NT2/D1 (cell line): ENCODE data around the gene CREB5.

Experiments
- DNase-seq: peaks from one replicate; pipeline ENCODE4 v3.0.0-alpha.2; 2011; ENCODE audit warnings: low read depth, low spot score
- H3K27me3 ChIP-seq: 2 replicates; pipeline ENCODE4 v1.6.0; 2011; ENCODE audit warnings: mild to moderate bottlenecking; ENCODE audit not compliant: insufficient read length, insufficient read depth
- H3K36me3 ChIP-seq: 2 replicates; pipeline ENCODE4 v1.6.1; 2011; ENCODE audit warnings: mild to moderate bottlenecking, low read length, mixed read lengths; ENCODE audit not compliant: insufficient read depth, insufficient read length
- H3K4me1 ChIP-seq: 2 replicates; pipeline ENCODE4 v1.5.1; 2011; ENCODE audit not compliant: insufficient read depth, insufficient read length
- H3K4me3 ChIP-seq: 2 replicates; pipeline ENCODE4 v1.5.1; 2011; ENCODE audit warnings: low read depth; ENCODE audit not compliant: insufficient read length
- H3K9ac ChIP-seq: 2 replicates; pipeline ENCODE4 v1.6.0; 2011; ENCODE audit warnings: low read depth; ENCODE audit not compliant: insufficient read length
- H3K9me3 ChIP-seq: 2 replicates; pipeline ENCODE4 v1.5.1; 2011; ENCODE audit warnings: mild to moderate bottlenecking, low read length; ENCODE audit not compliant: insufficient read depth
- SUZ12 ChIP-seq: IDR thresholded peaks from 2 replicates; pipeline ENCODE4 v1.6.1; 2011; ENCODE audit not compliant: insufficient read length, insufficient read depth; ENCODE audit errors: extremely low read depth
- YY1 ChIP-seq: IDR thresholded peaks from 2 replicates; pipeline ENCODE4 v1.6.1; 2011; ENCODE audit not compliant: insufficient read length, insufficient read depth
- ZNF274 ChIP-seq: IDR thresholded peaks from 2 replicates; pipeline ENCODE4 v1.6.1; 2011; ENCODE audit warnings: mild to moderate bottlenecking, low read depth, low read length

Gene CREB5

GRCh38 chr7:28725045-28725642 is 312.8 kb downstream of the CREB5 start:
- Histone ChIP-seq H3K4me1 (peaks cover 3% of the 10 kb centered on the region), H3K4me3 (no peak overlapping the region), H3K36me3 (peaks cover 62% of the 10 kb centered on the region), H3K9ac (no peak overlapping the region), H3K9me3 (no peaks in the 10 kb centered on the region), H3K27me3 (no peaks in the 10 kb centered on the region)
- TF ChIP-seq SUZ12 (no peak), YY1 (no peak), ZNF274 (no peak)
- DNase-seq, result no peak

- H3K36me3 ChIP-seq, result peaks cover 55% of the 10 kb centered on the region
Measured at GRCh38 chr7:28725911-28726310, 313.6 kb downstream of the CREB5 start.

GRCh38 chr7:28726555-28726954 is 314.2 kb downstream of the CREB5 start:
- Histone ChIP-seq H3K9me3 (no peaks in the 10 kb centered on the region), H3K36me3 (peaks cover 49% of the 10 kb centered on the region), H3K4me1 (peaks cover 3% of the 10 kb centered on the region), H3K9ac (no peak overlapping the region), H3K4me3 (no peak overlapping the region), H3K27me3 (no peaks in the 10 kb centered on the region)
- no peak for DNase-seq
- TF ChIP-seq SUZ12 (no peak), ZNF274 (no peak), YY1 (no peak)

More at GRCh38 chr7:28725911-28726310, 313.6 kb downstream of the CREB5 start:
- Histone ChIP-seq H3K9me3 (no peaks in the 10 kb centered on the region), H3K27me3 (no peaks in the 10 kb centered on the region), H3K9ac (no peak overlapping the region), H3K4me1 (peaks cover 3% of the 10 kb centered on the region), H3K4me3 (no peak overlapping the region)
- no peak for DNase-seq
- TF ChIP-seq YY1 (no peak), SUZ12 (no peak), ZNF274 (no peak)

GRCh38 chr7:28729281-28729680 is 317.0 kb downstream of the CREB5 start:
- DNase-seq, result no peak
- peaks cover 31% of the 10 kb centered on the region for H3K36me3 ChIP-seq
- no peak overlapping the region for H3K4me3 ChIP-seq
- no peak overlapping the region for H3K9ac ChIP-seq
- TF ChIP-seq YY1 (no peak), SUZ12 (no peak)
- no peaks in the 10 kb centered on the region for H3K9me3 ChIP-seq
- peaks cover 8% of the 10 kb centered on the region for H3K4me1 ChIP-seq
- H3K27me3 ChIP-seq, result no peaks in the 10 kb centered on the region

GRCh38 chr7:28729727-28730126 is 317.4 kb downstream of the CREB5 start:
- TF ChIP-seq ZNF274 (no peak), YY1 (no peak), SUZ12 (no peak)
- no peak for DNase-seq
- H3K36me3 ChIP-seq, result peaks cover 27% of the 10 kb centered on the region
- H3K9ac ChIP-seq, result no peak overlapping the region
- H3K4me3 ChIP-seq, result no peak overlapping the region
- peaks cover 8% of the 10 kb centered on the region for H3K4me1 ChIP-seq
- no peaks in the 10 kb centered on the region for H3K27me3 ChIP-seq
- no peaks in the 10 kb centered on the region for H3K9me3 ChIP-seq

GRCh38 chr7:28731092-28731658 is 318.9 kb downstream of the CREB5 start:
- H3K36me3 ChIP-seq, result peaks cover 16% of the 10 kb centered on the region
- H3K9me3 ChIP-seq, result no peaks in the 10 kb centered on the region
- no peak for DNase-seq
- no peaks in the 10 kb centered on the region for H3K27me3 ChIP-seq
- no peak overlapping the region for H3K9ac ChIP-seq
- no peak overlapping the region for H3K4me3 ChIP-seq
- no peak for TF ChIP-seq ZNF274
- TF ChIP-seq YY1, result no peak
- TF ChIP-seq SUZ12, result no peak
- H3K4me1 ChIP-seq, result peaks cover 6% of the 10 kb centered on the region

GRCh38 chr7:28732071-28732869 is 320.0 kb downstream of the CREB5 start:
- H3K4me1 ChIP-seq, result peaks cover 6% of the 10 kb centered on the region
- H3K9me3 ChIP-seq, result no peaks in the 10 kb centered on the region
- TF ChIP-seq YY1 (no peak), SUZ12 (no peak), ZNF274 (no peak)
- no peak overlapping the region for H3K4me3 ChIP-seq
- H3K27me3 ChIP-seq, result no peaks in the 10 kb centered on the region
- DNase-seq, result no peak
- peaks cover 10% of the 10 kb centered on the region for H3K36me3 ChIP-seq
- no peak overlapping the region for H3K9ac ChIP-seq
